Motor neuron (in vitro differentiated cells): ENCODE measurements around the gene KRTCAP2. TPM values are rescaled to one million over a fixed set of nuclear protein-coding genes. Genes with fewer than 3 reads are reported as not detected.

Source experiments
- ATAC-seq, 8 experiments: fragments of 200-7000 bp; cut with Tn5 transposase; replicated peaks in 6 of 8; 2 replicates each; pipeline ENCODE4 v1.8.0; 2021; ENCODE audit warnings: mild to moderate bottlenecking in 8 of 8, moderate library complexity in 8 of 8
- H3K27ac ChIP-seq, 2 donors: fragments of 250-450 bp; sonication (Bioruptor Pico); 2 replicates each; pipeline ENCODE4 v1.9.0; 2021; ENCODE audit warnings: antibody characterized with exemption in 2 of 2, mild to moderate bottlenecking in 2 of 2, moderate library complexity in 1 of 2
- H3K4me1 ChIP-seq, 2 donors: fragments of 250-450 bp; sonication (Bioruptor Pico); replicated peaks in 1 of 2; 2 replicates each; pipeline ENCODE4 v1.6.1; 2021; ENCODE audit warnings: antibody characterized with exemption in 2 of 2, mild to moderate bottlenecking in 2 of 2, moderate library complexity in 1 of 2
- H3K4me3 ChIP-seq, 5 donors: fragments of 250-450 bp; sonication (Bioruptor Pico); 2 replicates each; pipeline ENCODE4 v1.9.0; 2021; ENCODE audit warnings: antibody characterized with exemption in 5 of 5, mild to moderate bottlenecking in 5 of 5, moderate library complexity in 4 of 5
- WGBS, 10 experiments: fragments of 450-650 bp; shearing (Covaris generic); methylation state at CpG; one replicate each; pipeline ENCODE4 v1.0.0; 2022; 5-methylcytosine and 5-hydroxymethylcytosine counted together
- in situ Hi-C, 9 experiments: fragments of 400-800 bp; cut with MboI; loops; one replicate each; pipeline ENCODE4 v1.15.0; 2021; ENCODE audit warnings: low sequenced_read_pairs in 9 of 9, low pct_unique_long_range_greater_than_20kb in 2 of 9; ENCODE audit not compliant: unreplicated experiment in 9 of 9
- total RNA-seq, 8 experiments: library from RNA; unstranded; fragments of 300-600 nt; gene quantifications; 2 replicates each; pipeline versions ENCODE4 v1.2.3 to v1.2.4, GENCODE V29; 2022

Gene KRTCAP2
- total RNA-seq, 8 experiments from 2014 or later: 166 to 272 (median 202) TPM

GRCh38 chr1:155139895-155140629 lies 33.0 kb downstream of the KRTCAP2 start, which contains the start of gene DPM3:
Gene DPM3, minus strand, starts transcription at chr1:155140531. Its CDS starts 291 bp downstream, at chr1:155140240.
- peak within 1 kb of the TSS; percentile 68 to 84 (median 72) for H3K4me3 ChIP-seq
- 0 to 4% (median 1%) methylated on average over 2 to 19 of the region's 42 CpGs; no CpG with 5 or more reads in 3 of the 10 experiments for WGBS, 10 experiments
- peak within 1 kb of the TSS; percentile 86 to 90 for H3K27ac ChIP-seq
- peaks cover 10 to 14% of the 10 kb centered on the region in 2 donors for H3K4me1 ChIP-seq
- in situ Hi-C loops: no loop called here
- peak; percentile 51 to 68 (median 64) for ATAC-seq

GRCh38 chr1:155137154-155137949 lies 35.8 kb downstream of the KRTCAP2 start:
- WGBS, 10 experiments: 70 to 96% (median 84%) methylated on average over 1 to 6 of the region's 6 CpGs; no CpG with 5 or more reads in 4 of the 10 experiments
- Histone ChIP-seq H3K4me3 (peak overlapping the region in 3 of 5 donors; percentile 65 to 69 (median 65)), H3K4me1 (peaks cover 17 to 19% of the 10 kb centered on the region in 2 donors), H3K27ac (peak overlapping the region; percentile 80 to 87)
- in situ Hi-C loops: no loop called here
- ATAC-seq: no peak

- Histone ChIP-seq H3K27ac (peak overlapping the region; percentile 80 to 87), H3K4me1 (peaks cover 17 to 19% of the 10 kb centered on the region in 2 donors), H3K4me3 (peak overlapping the region; percentile 65 to 81 (median 69))
- in situ Hi-C loops: no loop called here
- ATAC-seq: no peak
- 10 to 61% (median 44%) methylated on average over 2 to 6 of the region's 6 CpGs; no CpG with 5 or more reads in 5 of the 10 experiments for WGBS, 10 experiments
These were observed 36.4 kb downstream of the KRTCAP2 start for GRCh38 chr1:155136748-155137147.

GRCh38 chr1:155135415-155136028 lies 37.6 kb downstream of the KRTCAP2 start, which contains the start of gene SLC50A1:
Gene SLC50A1, plus strand, starts transcription at chr1:155135852. Its CDS starts 60 bp downstream, at chr1:155135912.
- Histone ChIP-seq H3K4me1 (peaks cover 19% of the 10 kb centered on the region in 2 donors), H3K27ac (peak within 1 kb of the TSS; percentile 83 to 87), H3K4me3 (peak within 1 kb of the TSS; percentile 65 to 81 (median 69))
- in situ Hi-C loops: no loop called here
- WGBS, 10 experiments: 0 to 3% (median 0%) methylated on average over 3 to 25 of the region's 52 CpGs; no CpG with 5 or more reads in 4 of the 10 experiments
- ATAC-seq: peak; percentile 65 to 89 (median 86)

- ATAC-seq: peak; percentile 43 to 70 (median 50)
- Histone ChIP-seq H3K4me3 (peak overlapping the region; percentile 65 to 81 (median 69)), H3K27ac (peak overlapping the region; percentile 78 to 83), H3K4me1 (peaks cover 25% of the 10 kb centered on the region in 2 donors)
- 0 to 25% (median 5%) methylated on average over 1 to 14 of the region's 18 CpGs; no CpG with 5 or more reads in 2 of the 10 experiments for WGBS, 10 experiments
- in situ Hi-C loops: no loop called here
These were observed 38.2 kb downstream of the KRTCAP2 start for GRCh38 chr1:155134880-155135414.

GRCh38 chr1:155134322-155134721 lies 38.8 kb downstream of the KRTCAP2 start:
- Histone ChIP-seq H3K4me1 (peaks cover 23 to 27% of the 10 kb centered on the region in 2 donors), H3K27ac (no peak overlapping the region), H3K4me3 (peak overlapping the region in 3 of 5 donors; percentile 65 to 81 (median 69))
- ATAC-seq: no peak
- in situ Hi-C loops: no loop called here
- WGBS, 10 experiments: 33 to 67% (median 57%) methylated on average over 1 of the region's 1 CpG; no CpG with 5 or more reads in 7 of the 10 experiments

- no peak for ATAC-seq
- no peak overlapping the region for H3K4me3 ChIP-seq
- in situ Hi-C loops: no loop called here
- no peak overlapping the region for H3K27ac ChIP-seq
- H3K4me1 ChIP-seq: peaks cover 20 to 27% of the 10 kb centered on the region in 2 donors
- 74 to 100% (median 88%) methylated on average over 1 to 5 of the region's 7 CpGs; no CpG with 5 or more reads in 4 of the 10 experiments for WGBS, 10 experiments
These were observed 39.3 kb downstream of the KRTCAP2 start for GRCh38 chr1:155133799-155134281.

- Histone ChIP-seq H3K4me3 (no peak overlapping the region), H3K4me1 (peaks cover 27 to 37% of the 10 kb centered on the region in 2 donors), H3K27ac (no peak overlapping the region)
- 50 to 100% (median 80%) methylated on average over 1 to 2 of the region's 2 CpGs; no CpG with 5 or more reads in 4 of the 10 experiments for WGBS, 10 experiments
- in situ Hi-C loops: no loop called here
- ATAC-seq: no peak
These were observed 41.2 kb downstream of the KRTCAP2 start for GRCh38 chr1:155131856-155132255.

GRCh38 chr1:155131285-155131684 lies 41.8 kb downstream of the KRTCAP2 start:
- H3K4me1 ChIP-seq: peaks cover 26 to 39% of the 10 kb centered on the region in 2 donors
- ATAC-seq: no peak
- WGBS, 10 experiments: 76 to 97% (median 92%) methylated on average over 3 to 7 of the region's 8 CpGs; no CpG with 5 or more reads in 3 of the 10 experiments
- H3K27ac ChIP-seq: no peak overlapping the region
- in situ Hi-C loops: no loop called here
- H3K4me3 ChIP-seq: no peak overlapping the region

- no peak overlapping the region for H3K27ac ChIP-seq
- H3K4me3 ChIP-seq: peak overlapping the region in 2 of 5 donors; percentile 8 to 17
- no peak for ATAC-seq
- 11 to 63% (median 40%) methylated on average over 1 to 4 of the region's 6 CpGs for WGBS, 10 experiments
- in situ Hi-C loops: no loop called here
- H3K4me1 ChIP-seq: peaks cover 31 to 45% of the 10 kb centered on the region in 2 donors
These were observed 42.7 kb downstream of the KRTCAP2 start for GRCh38 chr1:155130272-155131006.

- Histone ChIP-seq H3K4me3 (peak overlapping the region in 2 of 5 donors; percentile 38 to 46), H3K4me1 (peaks cover 26 to 38% of the 10 kb centered on the region in 2 donors), H3K27ac (no peak overlapping the region)
- WGBS, 10 experiments: 0 to 60% (median 18%) methylated on average over 1 to 6 of the region's 14 CpGs; no CpG with 5 or more reads in 2 of the 10 experiments
- in situ Hi-C loops: no loop called here
- ATAC-seq: no peak
These were observed 44.2 kb downstream of the KRTCAP2 start for GRCh38 chr1:155128755-155129473.
